GM19467 (cell line): ENCODE data around the gene PKP1.

ENCODE experiments used
- ATAC-seq: cut with Tn5 transposase; IDR thresholded peaks from one replicate; pipeline ENCODE4 v1.9.1; 2021; ENCODE audit warnings: mild to moderate bottlenecking, moderate library complexity; ENCODE audit not compliant: unreplicated experiment

PKP1 gene

GRCh38 chr1:201280884-201281283, 2.4 kb upstream of the PKP1 start:
- ATAC-seq, result no peak

- ATAC-seq, result no peak
Observed at GRCh38 chr1:201281573-201281972, 1.7 kb upstream of the PKP1 start.

GRCh38 chr1:201282216-201282615, 1.1 kb upstream of the PKP1 start:
- ATAC-seq, result no peak

- ATAC-seq, result no peak
Observed at GRCh38 chr1:201283836-201284553, 689 bp downstream of the PKP1 start.

- no peak for ATAC-seq
Observed at GRCh38 chr1:201284636-201285035, 1.3 kb downstream of the PKP1 start.

- ATAC-seq, result no peak
Observed at GRCh38 chr1:201285846-201286245, 2.5 kb downstream of the PKP1 start.

GRCh38 chr1:201286445-201286844, 3.1 kb downstream of the PKP1 start:
- no peak for ATAC-seq

GRCh38 chr1:201288007-201288406, 4.7 kb downstream of the PKP1 start:
- ATAC-seq, result no peak

GRCh38 chr1:201288765-201289164, 5.5 kb downstream of the PKP1 start:
- ATAC-seq, result no peak

GRCh38 chr1:201290551-201290950, 7.2 kb downstream of the PKP1 start:
- ATAC-seq, result no peak

- no peak for ATAC-seq
Observed at GRCh38 chr1:201291916-201292315, 8.6 kb downstream of the PKP1 start.

- no peak for ATAC-seq
Observed at GRCh38 chr1:201294876-201295275, 11.6 kb downstream of the PKP1 start.

GRCh38 chr1:201295346-201295745, 12.0 kb downstream of the PKP1 start:
- ATAC-seq, result no peak

GRCh38 chr1:201295861-201296260, 12.6 kb downstream of the PKP1 start:
- ATAC-seq, result no peak

- ATAC-seq, result no peak
Observed at GRCh38 chr1:201296352-201296751, 13.0 kb downstream of the PKP1 start.

- ATAC-seq, result no peak
Observed at GRCh38 chr1:201298396-201299381, 15.4 kb downstream of the PKP1 start.

GRCh38 chr1:201299968-201300367, 16.7 kb downstream of the PKP1 start:
- no peak for ATAC-seq

- ATAC-seq, result no peak
Observed at GRCh38 chr1:201300641-201301040, 17.3 kb downstream of the PKP1 start.

GRCh38 chr1:201302163-201303152, 19.2 kb downstream of the PKP1 start:
- ATAC-seq, result no peak

GRCh38 chr1:201304126-201304525, 20.8 kb downstream of the PKP1 start:
- ATAC-seq, result no peak

- ATAC-seq, result no peak
Observed at GRCh38 chr1:201305815-201306214, 22.5 kb downstream of the PKP1 start.
